Parathyroid adenoma (tissue), 2 donors: ENCODE results near the gene RBSN.

Experiments
- H2AFZ ChIP-seq: fragments of 300-600 bp; sonication (generic); one replicate; pipeline ENCODE4 v1.7.0; 2017; ENCODE audit warnings: antibody characterized with exemption, mild to moderate bottlenecking
- H3K27ac ChIP-seq: fragments of 300-600 bp; sonication (generic); one replicate; pipeline ENCODE4 v1.7.0; 2017
- H3K27me3 ChIP-seq: fragments of 300-600 bp; sonication (generic); one replicate; pipeline ENCODE4 v1.7.0; 2017; ENCODE audit warnings: low read length; ENCODE audit not compliant: control insufficient read depth, insufficient read depth
- H3K36me3 ChIP-seq: fragments of 300-600 bp; sonication (generic); one replicate; pipeline ENCODE4 v1.7.0; 2017; ENCODE audit warnings: low read length; ENCODE audit not compliant: control insufficient read depth, insufficient read depth
- H3K4me1 ChIP-seq: fragments of 300-600 bp; sonication (generic); one replicate; pipeline ENCODE4 v1.7.0; 2017; ENCODE audit warnings: control low read depth
- H3K4me2 ChIP-seq: fragments of 300-600 bp; sonication (generic); one replicate; pipeline ENCODE4 v1.7.0; 2017; ENCODE audit warnings: low read length
- H3K4me3 ChIP-seq: fragments of 300-600 bp; sonication (generic); one replicate; pipeline ENCODE4 v1.7.0; 2017; ENCODE audit warnings: low read depth, low read length
- H3K79me2 ChIP-seq: fragments of 300-600 bp; sonication (generic); one replicate; pipeline ENCODE4 v1.7.0; 2017; ENCODE audit warnings: control low read depth
- H3K9ac ChIP-seq: fragments of 300-600 bp; sonication (generic); one replicate; pipeline ENCODE4 v1.7.0; 2017; ENCODE audit warnings: mild to moderate bottlenecking
- H3K9me3 ChIP-seq: fragments of 300-600 bp; sonication (generic); one replicate; pipeline ENCODE4 v1.7.0; 2017; ENCODE audit warnings: low read length; ENCODE audit not compliant: control insufficient read depth
- TF ChIP-seq, protein P1 (sequence below): fragments of 300-600 bp; sonication (generic); IDR thresholded peaks from one replicate; pipeline ENCODE4 v1.7.0; 2017; ENCODE audit warnings: antibody characterized with exemption, mild to moderate bottlenecking
- donor health status: primary hyperparathyroidism.

Gene RBSN

GRCh38 chr3:15056676-15057404, 42.1 kb downstream of the RBSN start:
- Histone ChIP-seq H3K4me2 (no peak overlapping the region), H3K9ac (no peak overlapping the region), H3K27me3 (no peaks in the 10 kb centered on the region), H2AFZ (no peak overlapping the region), H3K4me3 (no peak overlapping the region), H3K79me2 (peaks cover 21% of the 10 kb centered on the region), H3K4me1 (no peaks in the 10 kb centered on the region), H3K27ac (no peak overlapping the region), H3K36me3 (no peaks in the 10 kb centered on the region), H3K9me3 (no peaks in the 10 kb centered on the region)
- TF ChIP-seq, protein P1, sequence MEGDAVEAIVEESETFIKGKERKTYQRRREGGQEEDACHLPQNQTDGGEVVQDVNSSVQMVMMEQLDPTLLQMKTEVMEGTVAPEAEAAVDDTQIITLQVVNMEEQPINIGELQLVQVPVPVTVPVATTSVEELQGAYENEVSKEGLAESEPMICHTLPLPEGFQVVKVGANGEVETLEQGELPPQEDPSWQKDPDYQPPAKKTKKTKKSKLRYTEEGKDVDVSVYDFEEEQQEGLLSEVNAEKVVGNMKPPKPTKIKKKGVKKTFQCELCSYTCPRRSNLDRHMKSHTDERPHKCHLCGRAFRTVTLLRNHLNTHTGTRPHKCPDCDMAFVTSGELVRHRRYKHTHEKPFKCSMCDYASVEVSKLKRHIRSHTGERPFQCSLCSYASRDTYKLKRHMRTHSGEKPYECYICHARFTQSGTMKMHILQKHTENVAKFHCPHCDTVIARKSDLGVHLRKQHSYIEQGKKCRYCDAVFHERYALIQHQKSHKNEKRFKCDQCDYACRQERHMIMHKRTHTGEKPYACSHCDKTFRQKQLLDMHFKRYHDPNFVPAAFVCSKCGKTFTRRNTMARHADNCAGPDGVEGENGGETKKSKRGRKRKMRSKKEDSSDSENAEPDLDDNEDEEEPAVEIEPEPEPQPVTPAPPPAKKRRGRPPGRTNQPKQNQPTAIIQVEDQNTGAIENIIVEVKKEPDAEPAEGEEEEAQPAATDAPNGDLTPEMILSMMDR: no peak

DNA sequence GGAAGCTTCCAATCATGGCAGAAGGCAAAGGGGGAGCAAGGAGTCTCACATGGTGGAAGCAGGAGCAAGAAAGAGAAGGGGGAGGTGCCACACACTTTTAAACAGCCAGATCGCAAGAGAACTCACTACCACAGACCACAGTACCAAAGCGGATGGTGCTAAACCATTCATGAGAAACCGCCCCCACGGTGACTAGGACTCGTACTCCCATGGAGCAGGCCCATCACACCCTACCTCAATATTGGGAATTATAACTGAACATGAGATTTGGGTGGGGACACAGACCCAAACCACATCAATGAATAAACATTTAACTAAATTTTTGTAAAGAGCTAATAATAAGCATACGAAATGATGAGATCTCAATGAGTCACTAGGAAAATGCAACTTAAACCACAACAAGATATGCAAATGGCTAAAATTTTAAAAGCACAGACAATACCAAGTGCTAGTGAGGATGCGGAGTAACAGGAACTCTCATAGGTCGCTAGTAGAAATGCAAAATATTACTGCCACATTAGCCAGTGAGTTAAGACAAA, 43.9 kb downstream of the RBSN start:
- Histone ChIP-seq H3K4me2 (no peak overlapping the region), H3K36me3 (no peaks in the 10 kb centered on the region), H3K27ac (no peak overlapping the region), H3K4me1 (no peaks in the 10 kb centered on the region), H3K79me2 (peaks cover 21% of the 10 kb centered on the region), H3K9ac (no peak overlapping the region), H2AFZ (no peak overlapping the region), H3K27me3 (no peaks in the 10 kb centered on the region), H3K9me3 (no peaks in the 10 kb centered on the region), H3K4me3 (no peak overlapping the region)
- TF ChIP-seq, protein P1: no peak

DNA sequence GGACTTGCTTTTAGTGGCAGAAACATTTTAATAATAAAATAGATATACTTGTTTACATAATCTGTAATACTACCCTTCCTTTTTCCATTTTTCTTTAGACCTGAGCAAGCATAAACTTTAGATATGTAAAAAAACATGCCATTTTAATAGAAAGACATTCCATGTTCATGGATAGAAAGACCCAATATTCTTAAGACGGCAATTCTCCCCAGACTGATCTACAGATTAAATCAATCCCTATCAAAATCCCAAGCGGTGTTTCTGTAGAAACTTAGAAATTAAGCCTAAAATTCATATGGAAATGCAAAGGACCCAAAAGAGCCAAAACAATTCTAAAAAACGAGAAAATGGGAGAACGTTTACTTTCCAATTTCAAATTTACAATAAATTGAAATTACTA, 45.4 kb downstream of the RBSN start:
- H3K27me3 ChIP-seq: no peaks in the 10 kb centered on the region
- H3K4me3 ChIP-seq: no peak overlapping the region
- TF ChIP-seq, protein P1: no peak
- no peak overlapping the region for H3K27ac ChIP-seq
- peaks cover 15% of the 10 kb centered on the region for H3K79me2 ChIP-seq
- H3K4me2 ChIP-seq: no peak overlapping the region
- no peak overlapping the region for H3K9ac ChIP-seq
- H2AFZ ChIP-seq: no peak overlapping the region
- no peaks in the 10 kb centered on the region for H3K4me1 ChIP-seq
- no peaks in the 10 kb centered on the region for H3K36me3 ChIP-seq
- no peaks in the 10 kb centered on the region for H3K9me3 ChIP-seq

GRCh38 chr3:15052335-15053242, 46.4 kb downstream of the RBSN start:
- no peak overlapping the region for H3K9ac ChIP-seq
- H3K27ac ChIP-seq: no peak overlapping the region
- H3K79me2 ChIP-seq: peaks cover 11% of the 10 kb centered on the region
- H3K4me2 ChIP-seq: no peak overlapping the region
- H3K36me3 ChIP-seq: no peaks in the 10 kb centered on the region
- H3K4me3 ChIP-seq: no peak overlapping the region
- no peak overlapping the region for H2AFZ ChIP-seq
- H3K4me1 ChIP-seq: no peaks in the 10 kb centered on the region
- no peaks in the 10 kb centered on the region for H3K27me3 ChIP-seq
- H3K9me3 ChIP-seq: no peaks in the 10 kb centered on the region
- TF ChIP-seq, protein P1: no peak
